Smooth muscle cell (in vitro differentiated cells): ENCODE results near the gene INTU. TPM values are rescaled to one million over a fixed set of nuclear protein-coding genes. Genes with fewer than 3 reads are reported as not detected.

Experiments used
- DNase-seq: peaks from one replicate; lab custom pipeline; 2025; ENCODE audit not compliant: unreplicated experiment; lab: John Stamatoyannopoulos, UW
- H2AFZ ChIP-seq: fragments of 200-600 bp; sonication (generic); 2 replicates; pipeline ENCODE4 v1.6.0; 2016; ENCODE audit warnings: antibody characterized with exemption, low read depth, mild to moderate bottlenecking
- H3F3A ChIP-seq: fragments of 200-600 bp; sonication (generic); 2 replicates; pipeline ENCODE4 v1.6.0; 2017; ENCODE audit warnings: antibody characterized with exemption, low read depth
- H3K27ac ChIP-seq: fragments of 200-600 bp; sonication (generic); 2 replicates; pipeline ENCODE4 v1.5.1; 2016; ENCODE audit warnings: low read depth, mild to moderate bottlenecking
- H3K27me3 ChIP-seq: fragments of 200-600 bp; sonication (generic); 2 replicates; pipeline ENCODE4 v1.6.1; 2016; ENCODE audit warnings: low read depth, mild to moderate bottlenecking
- H3K36me3 ChIP-seq: fragments of 200-600 bp; sonication (generic); 2 replicates; pipeline ENCODE4 v1.5.1; 2016; ENCODE audit warnings: low read depth
- H3K4me1 ChIP-seq: fragments of 200-600 bp; sonication (generic); 2 replicates; pipeline ENCODE4 v1.5.1; 2016; ENCODE audit warnings: low read depth
- H3K4me2 ChIP-seq: fragments of 200-600 bp; sonication (generic); 2 replicates; pipeline ENCODE4 v1.6.0; 2016; ENCODE audit warnings: mild to moderate bottlenecking
- H3K4me3 ChIP-seq: fragments of 200-600 bp; sonication (generic); 2 replicates; pipeline ENCODE4 v1.5.1; 2016; ENCODE audit warnings: mild to moderate bottlenecking
- H3K79me2 ChIP-seq: fragments of 200-600 bp; sonication (generic); 2 replicates; pipeline ENCODE4 v1.6.0; 2016; ENCODE audit warnings: low read depth, mild to moderate bottlenecking
- H3K9ac ChIP-seq: fragments of 200-600 bp; sonication (generic); 2 replicates; pipeline ENCODE4 v1.6.0; 2016; ENCODE audit warnings: low read depth
- H3K9me3 ChIP-seq: fragments of 200-600 bp; sonication (generic); replicated peaks from 2 replicates; pipeline ENCODE4 v1.5.1; 2016; ENCODE audit warnings: low read depth
- H4K20me1 ChIP-seq: fragments of 200-600 bp; sonication (generic); 2 replicates; pipeline ENCODE4 v1.6.0; 2016; ENCODE audit warnings: low read depth
- WGBS: methylation state at CpG from one replicate; pipeline ENCODE4 v1.1.7; 2016; ENCODE audit warnings: low lambda C conversion rate; 5-methylcytosine and 5-hydroxymethylcytosine counted together
- polyA plus RNA-seq: library from polyadenylated mRNA; unstranded; fragments of >200 nt; fragmentation: Nextera tagmentation; extraction: Ambion mirVana; gene quantifications from 2 replicates; pipeline ENCODE4 v1.2.1, GENCODE V29; 2016
- total RNA-seq: library from RNA; depleted of rRNA; stranded (reverse); fragments of >200 nt; gene quantifications from 2 replicates; pipeline ENCODE4 v1.2.3, GENCODE V29; 2014
- TF ChIP-seq, protein P1 (sequence below): fragments of 200-600 bp; sonication (generic); IDR thresholded peaks from 2 replicates; pipeline ENCODE4 v1.5.1; 2017; ENCODE audit warnings: borderline replicate concordance, mild to moderate bottlenecking, antibody characterized with exemption; ENCODE audit not compliant: insufficient read depth, poor library complexity, severe bottlenecking

The INTU gene
- total and polyA plus RNA-seq, 2 experiments from 2014 or later = 4.3 to 32.8 TPM

DNA sequence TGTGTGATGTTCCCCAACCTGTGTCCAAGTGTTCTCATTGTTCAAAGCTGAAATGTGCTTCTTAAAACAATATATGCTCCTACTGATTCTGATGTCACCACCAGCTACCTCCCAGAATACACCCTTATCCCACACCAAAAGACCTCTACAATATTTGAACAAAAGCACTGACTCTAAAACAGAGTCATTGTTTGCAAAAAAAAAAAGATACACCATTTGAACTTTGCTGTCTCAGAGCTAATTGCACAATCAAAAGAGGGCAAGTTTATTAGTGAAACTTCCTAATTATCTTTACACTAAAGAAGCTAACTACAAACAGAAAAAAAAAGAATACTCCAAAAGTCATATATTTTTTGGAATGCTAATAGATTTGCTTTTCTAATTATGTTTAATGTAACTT, 34.1 kb upstream of the INTU start:
- Histone ChIP-seq H3K27ac (no peak overlapping the region), H3F3A (no peaks in the 10 kb centered on the region), H3K4me3 (no peak overlapping the region), H3K79me2 (no peaks in the 10 kb centered on the region), H3K27me3 (peaks cover 3% of the 10 kb centered on the region), H4K20me1 (no peaks in the 10 kb centered on the region), H3K4me2 (no peak overlapping the region), H3K9me3 (no peaks in the 10 kb centered on the region), H2AFZ (no peak overlapping the region), H3K4me1 (no peaks in the 10 kb centered on the region), H3K36me3 (no peaks in the 10 kb centered on the region), H3K9ac (no peak overlapping the region)
- TF ChIP-seq, protein P1, sequence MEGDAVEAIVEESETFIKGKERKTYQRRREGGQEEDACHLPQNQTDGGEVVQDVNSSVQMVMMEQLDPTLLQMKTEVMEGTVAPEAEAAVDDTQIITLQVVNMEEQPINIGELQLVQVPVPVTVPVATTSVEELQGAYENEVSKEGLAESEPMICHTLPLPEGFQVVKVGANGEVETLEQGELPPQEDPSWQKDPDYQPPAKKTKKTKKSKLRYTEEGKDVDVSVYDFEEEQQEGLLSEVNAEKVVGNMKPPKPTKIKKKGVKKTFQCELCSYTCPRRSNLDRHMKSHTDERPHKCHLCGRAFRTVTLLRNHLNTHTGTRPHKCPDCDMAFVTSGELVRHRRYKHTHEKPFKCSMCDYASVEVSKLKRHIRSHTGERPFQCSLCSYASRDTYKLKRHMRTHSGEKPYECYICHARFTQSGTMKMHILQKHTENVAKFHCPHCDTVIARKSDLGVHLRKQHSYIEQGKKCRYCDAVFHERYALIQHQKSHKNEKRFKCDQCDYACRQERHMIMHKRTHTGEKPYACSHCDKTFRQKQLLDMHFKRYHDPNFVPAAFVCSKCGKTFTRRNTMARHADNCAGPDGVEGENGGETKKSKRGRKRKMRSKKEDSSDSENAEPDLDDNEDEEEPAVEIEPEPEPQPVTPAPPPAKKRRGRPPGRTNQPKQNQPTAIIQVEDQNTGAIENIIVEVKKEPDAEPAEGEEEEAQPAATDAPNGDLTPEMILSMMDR = no peak
- no peak for DNase-seq

- TF ChIP-seq, protein P1 = peak; percentile 26
- DNase-seq = no peak
- 94% methylated on average over 1 of the region's 1 CpG for WGBS
Observed at GRCh38 chr4:127601029-127601428, 31.7 kb upstream of the INTU start.

GRCh38 chr4:127604949-127605709, 27.6 kb upstream of the INTU start:
- no peaks in the 10 kb centered on the region for H3K36me3 ChIP-seq
- peak overlapping the region; percentile 38 for H3K4me2 ChIP-seq
- H3K27ac ChIP-seq = no peak overlapping the region
- H3F3A ChIP-seq = no peaks in the 10 kb centered on the region
- 12% methylated on average over 6 of the region's 6 CpGs for WGBS
- no peak for DNase-seq
- H3K27me3 ChIP-seq = peaks cover 6% of the 10 kb centered on the region
- H3K9me3 ChIP-seq = no peaks in the 10 kb centered on the region
- no peaks in the 10 kb centered on the region for H4K20me1 ChIP-seq
- TF ChIP-seq, protein P1 = peak; percentile 63
- H2AFZ ChIP-seq = peak overlapping the region; percentile 22
- H3K4me3 ChIP-seq = no peak overlapping the region
- H3K79me2 ChIP-seq = no peaks in the 10 kb centered on the region
- H3K9ac ChIP-seq = no peak overlapping the region
- H3K4me1 ChIP-seq = peaks cover 3% of the 10 kb centered on the region

More at GRCh38 chr4:127601029-127601428, 31.7 kb upstream of the INTU start:
- Histone ChIP-seq H4K20me1 (no peaks in the 10 kb centered on the region), H3K4me1 (peaks cover 3% of the 10 kb centered on the region), H3F3A (no peaks in the 10 kb centered on the region), H3K4me2 (no peak overlapping the region), H3K79me2 (no peaks in the 10 kb centered on the region), H3K9me3 (no peaks in the 10 kb centered on the region), H3K27me3 (peaks cover 6% of the 10 kb centered on the region), H3K36me3 (no peaks in the 10 kb centered on the region), H3K9ac (no peak overlapping the region), H3K27ac (no peak overlapping the region), H2AFZ (no peak overlapping the region), H3K4me3 (no peak overlapping the region)

GRCh38 chr4:127606823-127607222, 25.9 kb upstream of the INTU start:
- Histone ChIP-seq H3K4me2 (no peak overlapping the region), H3K36me3 (no peaks in the 10 kb centered on the region), H4K20me1 (no peaks in the 10 kb centered on the region), H3K79me2 (no peaks in the 10 kb centered on the region), H2AFZ (no peak overlapping the region), H3K4me1 (peaks cover 3% of the 10 kb centered on the region), H3K9ac (no peak overlapping the region), H3K4me3 (no peak overlapping the region), H3K9me3 (no peaks in the 10 kb centered on the region), H3K27ac (no peak overlapping the region), H3K27me3 (peaks cover 6% of the 10 kb centered on the region), H3F3A (no peaks in the 10 kb centered on the region)
- TF ChIP-seq, protein P1 = no peak
- DNase-seq = no peak
